IPS-18a (cell line): ENCODE data around the gene C1QTNF12.

Experiments used
- H3K27ac ChIP-seq: one replicate; pipeline ENCODE4 v1.5.1; 2013; ENCODE audit warnings: low read length
- H3K27me3 ChIP-seq: one replicate; pipeline ENCODE4 v1.6.1; 2013; ENCODE audit warnings: mild to moderate bottlenecking, low read length; ENCODE audit not compliant: control insufficient read depth, insufficient read depth
- H3K36me3 ChIP-seq: one replicate; pipeline ENCODE4 v1.6.1; 2013; ENCODE audit warnings: low read depth, low read length; ENCODE audit not compliant: control insufficient read depth
- H3K4me1 ChIP-seq: one replicate; pipeline ENCODE4 v1.6.1; 2013; ENCODE audit warnings: low read depth, low read length; ENCODE audit not compliant: control insufficient read depth
- H3K4me3 ChIP-seq: one replicate; pipeline ENCODE4 v1.5.1; 2013; ENCODE audit warnings: low read length
- H3K9ac ChIP-seq: one replicate; pipeline ENCODE4 v1.6.1; 2013; ENCODE audit warnings: mild to moderate bottlenecking, low read length, moderate library complexity
- H3K9me3 ChIP-seq: one replicate; pipeline ENCODE4 v1.6.1; 2013; ENCODE audit warnings: low read depth, low read length; ENCODE audit not compliant: control insufficient read depth

Gene C1QTNF12

GRCh38 chr1:1264026-1264425 is 17.5 kb upstream of the C1QTNF12 start:
- no peak overlapping the region for H3K27ac ChIP-seq
- peaks cover 44% of the 10 kb centered on the region for H3K36me3 ChIP-seq
- no peak overlapping the region for H3K9ac ChIP-seq
- no peak overlapping the region for H3K4me3 ChIP-seq
- no peaks in the 10 kb centered on the region for H3K4me1 ChIP-seq
- no peaks in the 10 kb centered on the region for H3K27me3 ChIP-seq
- no peaks in the 10 kb centered on the region for H3K9me3 ChIP-seq

- Histone ChIP-seq H3K36me3 (peaks cover 45% of the 10 kb centered on the region), H3K4me3 (no peak overlapping the region), H3K9ac (no peak overlapping the region), H3K4me1 (peaks cover 2% of the 10 kb centered on the region), H3K27ac (no peak overlapping the region), H3K9me3 (no peaks in the 10 kb centered on the region), H3K27me3 (no peaks in the 10 kb centered on the region)
Measured at GRCh38 chr1:1262758-1263157, 16.2 kb upstream of the C1QTNF12 start.

DNA sequence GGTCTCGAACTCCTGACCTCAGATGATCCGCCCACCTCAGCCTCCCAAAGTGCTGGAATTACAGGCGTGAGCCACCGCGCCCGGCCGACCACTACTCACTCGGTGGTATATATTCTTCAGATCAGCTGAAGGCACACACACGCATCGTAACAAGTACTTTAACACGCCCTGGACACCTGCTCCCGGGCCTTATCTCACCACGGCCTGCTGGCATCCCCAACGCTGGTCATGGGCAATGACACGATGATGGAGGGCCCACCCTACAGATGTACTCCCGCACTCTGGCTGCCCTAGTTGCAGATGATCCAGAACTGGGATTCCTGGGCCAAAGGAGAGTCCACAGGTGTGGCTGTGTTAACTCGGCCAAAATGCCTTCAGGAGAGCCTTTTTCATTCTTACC is 15.5 kb upstream of the C1QTNF12 start:
- Histone ChIP-seq H3K36me3 (peaks cover 39% of the 10 kb centered on the region), H3K4me3 (no peak overlapping the region), H3K27me3 (no peaks in the 10 kb centered on the region), H3K27ac (no peak overlapping the region), H3K4me1 (peaks cover 6% of the 10 kb centered on the region), H3K9me3 (no peaks in the 10 kb centered on the region), H3K9ac (no peak overlapping the region)

DNA sequence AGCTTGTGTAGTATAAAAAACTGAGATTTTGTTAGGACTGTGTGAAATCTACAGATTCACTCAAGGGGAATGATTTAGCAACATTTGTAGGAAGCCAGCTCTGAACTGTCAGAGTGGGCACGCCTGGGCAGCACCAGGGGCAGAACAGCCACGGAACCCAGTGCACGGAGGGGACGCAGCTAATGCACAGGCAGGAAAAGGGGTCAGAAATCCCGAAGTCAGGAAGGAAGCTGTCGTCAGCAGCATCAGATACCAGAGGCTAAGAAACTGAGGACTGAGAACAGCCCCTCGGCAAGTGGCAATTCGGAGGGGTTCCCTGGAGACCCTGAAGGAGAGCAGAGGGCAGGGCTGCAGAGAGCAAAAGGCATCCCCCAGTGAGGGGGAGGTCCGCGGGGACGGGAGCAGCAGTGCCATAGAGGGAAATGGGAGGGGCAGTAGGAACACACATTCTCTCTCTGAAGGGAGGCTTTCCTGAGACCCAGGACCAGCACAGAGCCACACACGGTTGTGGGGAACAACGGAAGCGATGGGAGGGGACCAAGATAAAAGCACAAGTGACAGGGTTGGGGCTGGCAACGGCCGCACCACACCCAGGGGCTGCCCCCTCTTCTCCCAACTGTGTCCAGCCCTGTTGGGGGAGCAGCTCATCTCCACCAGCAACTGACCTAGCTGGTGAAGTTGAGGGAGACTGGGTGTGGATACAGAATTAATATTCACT is 14.5 kb upstream of the C1QTNF12 start:
- H3K9me3 ChIP-seq = no peaks in the 10 kb centered on the region
- H3K4me3 ChIP-seq = no peak overlapping the region
- H3K36me3 ChIP-seq = peaks cover 40% of the 10 kb centered on the region
- peaks cover 6% of the 10 kb centered on the region for H3K4me1 ChIP-seq
- H3K9ac ChIP-seq = no peak overlapping the region
- H3K27ac ChIP-seq = no peak overlapping the region
- H3K27me3 ChIP-seq = no peaks in the 10 kb centered on the region

DNA sequence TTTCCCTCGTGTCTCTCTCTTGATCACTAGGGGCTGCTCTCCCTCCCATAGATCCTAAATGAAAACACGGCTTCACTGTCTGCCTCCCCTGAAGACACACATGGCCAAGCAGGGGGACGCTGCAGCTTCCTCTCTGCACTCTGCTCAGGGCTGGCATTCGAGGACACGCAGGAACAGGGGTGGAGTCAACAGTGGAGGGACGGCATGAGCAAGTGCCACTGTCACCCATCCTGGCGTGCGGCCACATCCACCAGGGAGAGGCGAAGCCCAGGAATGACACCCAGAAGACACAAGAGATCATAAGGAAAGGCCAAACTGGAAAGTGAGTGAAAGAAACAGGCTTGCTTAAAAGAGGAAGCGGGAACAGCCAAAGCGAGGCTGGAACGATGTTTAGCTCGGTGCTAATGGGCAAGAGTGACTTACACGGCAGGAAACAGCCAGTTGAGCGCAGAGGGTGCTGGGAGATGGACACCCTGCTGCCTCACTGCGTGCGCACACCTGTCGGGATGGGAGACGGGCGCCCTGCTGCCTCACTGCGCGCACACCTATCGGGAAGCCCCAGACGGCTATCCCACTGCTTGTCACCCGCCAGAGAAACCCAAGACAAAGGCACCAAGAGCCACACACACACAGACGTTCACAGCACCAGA is 13.6 kb upstream of the C1QTNF12 start:
- Histone ChIP-seq H3K27ac (no peak overlapping the region), H3K4me1 (peaks cover 6% of the 10 kb centered on the region), H3K4me3 (no peak overlapping the region), H3K9me3 (no peaks in the 10 kb centered on the region), H3K9ac (no peak overlapping the region), H3K27me3 (no peaks in the 10 kb centered on the region), H3K36me3 (peaks cover 36% of the 10 kb centered on the region)

DNA sequence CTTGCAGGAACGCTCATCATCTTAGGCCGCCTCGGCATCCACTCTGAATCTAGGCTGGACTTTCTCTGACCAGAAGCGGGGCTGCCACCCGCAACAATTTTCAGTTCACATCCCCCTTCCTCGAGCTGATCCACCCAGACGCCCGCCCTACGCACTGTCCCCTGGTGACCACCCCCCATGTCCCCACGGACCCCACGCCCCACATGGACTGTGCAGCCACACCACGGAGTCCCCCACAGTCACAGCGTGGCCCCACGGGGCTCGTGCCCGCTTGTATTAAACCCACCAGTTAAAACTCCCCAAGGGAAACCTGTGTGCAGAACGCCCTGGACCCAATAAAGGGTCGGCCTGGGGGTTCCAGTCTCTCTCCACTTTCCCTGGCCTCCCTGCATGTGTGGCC is 13.0 kb upstream of the C1QTNF12 start:
- no peak overlapping the region for H3K4me3 ChIP-seq
- peaks cover 6% of the 10 kb centered on the region for H3K4me1 ChIP-seq
- peaks cover 36% of the 10 kb centered on the region for H3K36me3 ChIP-seq
- no peaks in the 10 kb centered on the region for H3K9me3 ChIP-seq
- H3K27ac ChIP-seq = no peak overlapping the region
- H3K27me3 ChIP-seq = no peaks in the 10 kb centered on the region
- H3K9ac ChIP-seq = no peak overlapping the region

GRCh38 chr1:1259119-1259488 is 12.6 kb upstream of the C1QTNF12 start:
- Histone ChIP-seq H3K36me3 (peaks cover 36% of the 10 kb centered on the region), H3K27me3 (no peaks in the 10 kb centered on the region), H3K9me3 (no peaks in the 10 kb centered on the region), H3K27ac (no peak overlapping the region), H3K9ac (no peak overlapping the region), H3K4me1 (peaks cover 6% of the 10 kb centered on the region), H3K4me3 (no peak overlapping the region)

GRCh38 chr1:1256956-1257871 is 10.7 kb upstream of the C1QTNF12 start:
- Histone ChIP-seq H3K9me3 (no peaks in the 10 kb centered on the region), H3K9ac (no peak overlapping the region), H3K4me3 (no peak overlapping the region), H3K27me3 (no peaks in the 10 kb centered on the region), H3K4me1 (peaks cover 6% of the 10 kb centered on the region), H3K27ac (no peak overlapping the region), H3K36me3 (peaks cover 22% of the 10 kb centered on the region)

DNA sequence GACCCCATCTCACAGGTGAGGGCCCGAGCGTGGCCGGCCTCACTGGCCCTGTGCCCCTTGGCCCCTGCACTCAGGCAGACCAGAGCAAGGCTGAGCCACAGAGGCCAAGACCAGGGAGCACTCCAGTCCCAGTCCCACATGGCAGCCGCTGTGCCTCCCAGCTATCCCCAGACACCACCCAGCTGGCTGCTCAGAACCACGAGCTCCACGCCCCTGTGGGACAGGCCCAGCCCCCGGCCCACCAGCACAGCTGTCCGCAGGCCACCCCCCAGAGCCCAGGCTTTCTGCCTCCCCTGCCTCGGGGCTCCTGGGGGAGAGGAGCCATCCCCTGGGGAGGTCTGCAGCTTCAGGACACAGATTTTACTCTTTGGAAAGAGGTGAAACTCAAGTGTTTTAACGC is 9.1 kb upstream of the C1QTNF12 start:
- no peaks in the 10 kb centered on the region for H3K27me3 ChIP-seq
- H3K9ac ChIP-seq = no peak overlapping the region
- H3K4me3 ChIP-seq = no peak overlapping the region
- H3K4me1 ChIP-seq = peaks cover 6% of the 10 kb centered on the region
- H3K36me3 ChIP-seq = peaks cover 19% of the 10 kb centered on the region
- H3K9me3 ChIP-seq = no peaks in the 10 kb centered on the region
- no peak overlapping the region for H3K27ac ChIP-seq

DNA sequence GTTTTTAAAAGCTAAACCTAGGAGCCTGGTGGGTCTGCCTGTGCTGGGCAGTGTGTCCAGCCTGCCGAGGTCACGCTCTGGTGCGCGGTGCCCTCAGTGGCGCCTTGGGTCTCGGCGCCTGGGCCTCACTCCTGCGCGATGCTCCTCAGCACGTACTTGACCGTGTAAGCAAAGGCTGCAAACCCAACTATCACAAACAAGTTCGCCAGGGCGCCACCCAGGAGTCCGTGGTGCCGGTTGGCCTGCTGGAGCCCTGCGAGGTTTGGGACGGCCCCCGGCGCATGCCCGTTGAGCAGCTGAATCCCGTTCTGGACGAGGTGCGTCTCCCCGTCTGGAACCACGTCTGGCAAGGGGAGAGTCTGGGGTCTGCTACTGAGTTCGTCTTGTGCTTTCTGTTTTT is 8.6 kb upstream of the C1QTNF12 start:
- Histone ChIP-seq H3K9me3 (no peaks in the 10 kb centered on the region), H3K4me3 (no peak overlapping the region), H3K9ac (no peak overlapping the region), H3K36me3 (peaks cover 19% of the 10 kb centered on the region), H3K4me1 (peaks cover 6% of the 10 kb centered on the region), H3K27me3 (no peaks in the 10 kb centered on the region), H3K27ac (no peak overlapping the region)

DNA sequence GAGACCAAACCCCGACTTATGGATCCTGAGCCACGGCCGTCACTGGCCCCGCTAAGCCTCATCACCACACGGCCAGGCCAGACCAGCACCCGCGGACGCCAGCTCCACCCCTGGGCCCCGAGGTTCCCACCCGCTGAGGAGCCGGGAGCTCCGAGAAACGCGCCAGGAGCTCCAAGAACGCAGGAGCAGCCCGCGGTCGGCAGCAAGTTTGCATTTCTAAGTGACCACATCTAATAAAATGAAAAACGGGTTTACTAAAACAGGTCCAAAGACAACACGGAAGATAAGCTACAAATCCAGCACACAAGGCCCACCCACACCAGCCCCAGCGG is 8.1 kb upstream of the C1QTNF12 start:
- peaks cover 16% of the 10 kb centered on the region for H3K36me3 ChIP-seq

More for the DNA sequence above, 8.1 kb upstream of the C1QTNF12 start:
- Histone ChIP-seq H3K4me1 (peaks cover 6% of the 10 kb centered on the region), H3K27me3 (no peaks in the 10 kb centered on the region), H3K4me3 (no peak overlapping the region), H3K27ac (no peak overlapping the region), H3K9me3 (no peaks in the 10 kb centered on the region), H3K9ac (no peak overlapping the region)
